Caco-2 (cell line): Measurements from ENCODE around the gene TRIM17. TPM values are rescaled to one million over a fixed set of nuclear protein-coding genes. Genes with fewer than 3 reads are reported as not detected.

Experiments used
- BruUV-seq: library from RNA; stranded (reverse); fragments of 400-500 nt; replicated peaks from 2 replicates; lab custom pipeline; 2021; lab: Mats Ljungman, UMichigan
- CTCF ChIA-PET: fragments of 300-600 bp; sonication (Branson Sonifier 250); formaldehyde crosslinking; loops from one replicate; lab custom pipeline; 2022; ENCODE audit warnings: antibody characterized with exemption; lab: Charles Lee
- POLR2A ChIA-PET: fragments of 300-600 bp; sonication (Branson Sonifier 250); formaldehyde crosslinking; loops from one replicate; lab custom pipeline; 2022; ENCODE audit warnings: antibody characterized with exemption; lab: Charles Lee
- DNase-seq, 2 experiments: peaks; one replicate each; pipeline versions ENCODE4 v3.0.0 to v3.0.0-alpha.2; 2020 to 2022
- H3K27me3 ChIP-seq: replicated peaks from 2 replicates; pipeline ENCODE4 v1.6.0; 2011; ENCODE audit warnings: low read length; ENCODE audit not compliant: control insufficient read depth, insufficient read depth
- H3K36me3 ChIP-seq: 2 replicates; pipeline ENCODE4 v1.5.1; 2011; ENCODE audit warnings: low read length; ENCODE audit not compliant: control insufficient read depth, insufficient read depth
- H3K4me1 ChIP-seq: fragments of 250-450 bp; sonication (Bioruptor Pico); 2 replicates; pipeline ENCODE4 v1.5.1; 2020; ENCODE audit warnings: mild to moderate bottlenecking
- H3K4me3 ChIP-seq: 2 replicates; pipeline ENCODE4 v1.5.1; 2011; ENCODE audit warnings: low read depth, mild to moderate bottlenecking, control low read depth, low read length
- H3K9me3 ChIP-seq: fragments of 250-450 bp; sonication (Bioruptor Pico); 2 replicates; pipeline ENCODE4 v1.5.1; 2020; ENCODE audit warnings: mild to moderate bottlenecking, moderate library complexity
- H3K27ac Mint-ChIP-seq: one replicate; pipeline ENCODE4 v1.8.0; 2022; ENCODE audit warnings: mixed read lengths; ENCODE audit not compliant: unreplicated experiment
- H3K27me3 Mint-ChIP-seq: one replicate; pipeline ENCODE4 v1.8.0; 2022; ENCODE audit warnings: mixed read lengths; ENCODE audit not compliant: insufficient read depth, unreplicated experiment
- H3K36me3 Mint-ChIP-seq: one replicate; pipeline ENCODE4 v1.8.0; 2022; ENCODE audit warnings: mild to moderate bottlenecking, mixed read lengths; ENCODE audit not compliant: insufficient read depth, unreplicated experiment
- H3K4me1 Mint-ChIP-seq: one replicate; pipeline ENCODE4 v1.8.0; 2022; ENCODE audit warnings: low read depth, mixed read lengths; ENCODE audit not compliant: unreplicated experiment
- H3K4me3 Mint-ChIP-seq: one replicate; pipeline ENCODE4 v1.8.0; 2022; ENCODE audit warnings: mild to moderate bottlenecking, moderate library complexity, mixed read lengths; ENCODE audit not compliant: unreplicated experiment
- H3K9me3 Mint-ChIP-seq: one replicate; pipeline ENCODE4 v1.8.0; 2022; ENCODE audit warnings: mixed read lengths; ENCODE audit not compliant: unreplicated experiment
- intact Hi-C: fragments of 100-400 bp; cut with micrococcal nuclease; formaldehyde crosslinking; loops from one replicate; pipeline ENCODE4 v1.10.0; 2022; ENCODE audit not compliant: unreplicated experiment
- total RNA-seq: library from RNA; stranded (reverse); gene quantifications from 2 replicates; pipeline ENCODE4 v1.2.3, GENCODE V29; 2022
- TF ChIP-seq, protein P1 (sequence below), 2 experiments: fragments of 200-600 bp in 1 of 2; IDR thresholded peaks; 1 replicate in 1 of 2; 2 replicates in 1 of 2; pipeline versions ENCODE4 v1.5.1 to v1.8.0; 2011 to 2022; ENCODE audit warnings: antibody characterized with exemption in 1 of 2, control low read depth in 1 of 2, inconsistent platforms in 1 of 2, low read depth in 1 of 2, low read length in 1 of 2, mild to moderate bottlenecking in 1 of 2, moderate library complexity in 1 of 2; ENCODE audit not compliant: insufficient read depth in 1 of 2, severe bottlenecking in 1 of 2, unreplicated experiment in 1 of 2

Gene TRIM17
- total RNA-seq, 1 experiment from 2014 or later: 4.0 TPM

DNA sequence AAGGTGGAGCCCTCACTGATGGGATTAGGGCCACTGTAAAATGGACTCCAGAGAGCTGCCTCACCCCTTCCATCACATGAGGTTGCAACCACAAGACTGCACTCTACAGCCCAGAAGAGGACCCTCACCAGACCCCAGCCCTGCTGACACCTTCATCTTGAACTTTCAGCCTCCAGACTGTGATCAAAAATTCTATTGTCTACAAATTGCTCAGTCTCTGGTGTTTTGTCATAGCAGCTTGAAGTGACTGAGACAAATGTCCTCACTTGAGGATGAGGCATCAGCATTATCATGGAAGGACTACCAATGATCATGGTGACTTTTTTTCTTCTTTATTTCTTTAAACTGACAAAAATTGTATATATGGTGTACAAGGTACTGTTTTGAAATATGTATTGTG lies 26.7 kb upstream of the TRIM17 start:
- Histone ChIP-seq H3K27me3 (no peaks in the 10 kb centered on the region), H3K4me1 (peaks cover 19% of the 10 kb centered on the region), H3K36me3 (no peaks in the 10 kb centered on the region), H3K9me3 (no peaks in the 10 kb centered on the region), H3K4me3 (no peak overlapping the region)
- Mint-ChIP-seq H3K9me3 (no peaks in the 10 kb centered on the region), H3K27me3 (no peaks in the 10 kb centered on the region), H3K27ac (no peak overlapping the region), H3K4me3 (no peak overlapping the region), H3K4me1 (peaks cover 15% of the 10 kb centered on the region), H3K36me3 (peaks cover 13% of the 10 kb centered on the region)
- intact Hi-C loops: no loop called here
- TF ChIP-seq, protein P1, sequence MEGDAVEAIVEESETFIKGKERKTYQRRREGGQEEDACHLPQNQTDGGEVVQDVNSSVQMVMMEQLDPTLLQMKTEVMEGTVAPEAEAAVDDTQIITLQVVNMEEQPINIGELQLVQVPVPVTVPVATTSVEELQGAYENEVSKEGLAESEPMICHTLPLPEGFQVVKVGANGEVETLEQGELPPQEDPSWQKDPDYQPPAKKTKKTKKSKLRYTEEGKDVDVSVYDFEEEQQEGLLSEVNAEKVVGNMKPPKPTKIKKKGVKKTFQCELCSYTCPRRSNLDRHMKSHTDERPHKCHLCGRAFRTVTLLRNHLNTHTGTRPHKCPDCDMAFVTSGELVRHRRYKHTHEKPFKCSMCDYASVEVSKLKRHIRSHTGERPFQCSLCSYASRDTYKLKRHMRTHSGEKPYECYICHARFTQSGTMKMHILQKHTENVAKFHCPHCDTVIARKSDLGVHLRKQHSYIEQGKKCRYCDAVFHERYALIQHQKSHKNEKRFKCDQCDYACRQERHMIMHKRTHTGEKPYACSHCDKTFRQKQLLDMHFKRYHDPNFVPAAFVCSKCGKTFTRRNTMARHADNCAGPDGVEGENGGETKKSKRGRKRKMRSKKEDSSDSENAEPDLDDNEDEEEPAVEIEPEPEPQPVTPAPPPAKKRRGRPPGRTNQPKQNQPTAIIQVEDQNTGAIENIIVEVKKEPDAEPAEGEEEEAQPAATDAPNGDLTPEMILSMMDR (IDR thresholded peaks at IDR 0.05; ENCODE audit: insufficient read depth in 1 of 2, low read depth in 1 of 2, low read length in 1 of 2, severe bottlenecking in 1 of 2, unreplicated experiment in 1 of 2): no peak
- no peak for DNase-seq
- ChIA-PET POLR2A (no interaction called here), CTCF (no interaction called here)
- BruUV-seq: no TSS peak

DNA sequence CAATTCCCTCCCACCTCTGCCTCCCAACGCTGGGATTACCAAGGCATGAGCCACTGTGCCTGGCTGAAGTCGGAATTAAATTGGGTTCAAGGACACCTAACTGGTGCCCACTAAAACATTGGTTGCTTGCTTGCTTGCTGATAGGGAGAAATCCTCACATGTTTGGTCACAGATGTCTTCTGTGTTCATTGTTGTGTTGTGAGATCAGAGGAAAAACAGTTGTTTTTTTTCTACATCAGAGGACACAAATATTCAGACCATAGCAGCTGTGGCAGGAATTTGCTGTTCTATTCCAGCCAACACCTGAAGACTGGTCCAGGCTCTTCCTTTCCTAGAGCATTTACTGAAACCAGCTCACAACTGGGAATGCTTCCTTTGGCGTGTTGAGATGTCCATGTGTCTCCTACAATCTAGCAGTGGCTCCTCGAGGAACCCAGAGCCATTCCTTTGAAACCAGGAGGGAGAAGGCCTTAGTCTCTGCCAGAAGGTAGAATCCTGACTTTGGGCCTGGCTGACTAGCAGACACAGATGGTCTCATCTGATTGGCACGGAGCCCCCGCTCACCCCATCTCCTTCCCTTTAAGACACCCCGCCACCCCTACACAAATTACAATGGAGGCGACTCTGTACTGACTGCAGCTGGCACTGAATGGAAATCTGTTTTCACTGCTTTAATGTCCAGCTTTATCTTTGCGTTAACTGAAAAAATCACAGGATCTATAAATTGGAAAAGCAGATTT lies 24.3 kb upstream of the TRIM17 start:
- Mint-ChIP-seq H3K4me3 (no peak overlapping the region), H3K36me3 (peaks cover 9% of the 10 kb centered on the region), H3K4me1 (peaks cover 5% of the 10 kb centered on the region), H3K27ac (no peak overlapping the region), H3K27me3 (no peaks in the 10 kb centered on the region), H3K9me3 (no peaks in the 10 kb centered on the region)
- CTCF ChIA-PET: no interaction called here
- intact Hi-C loops: no loop called here
- BruUV-seq: no TSS peak
- no peak overlapping the region for H3K4me3 ChIP-seq
- TF ChIP-seq, protein P1 (IDR thresholded peaks at IDR 0.05; ENCODE audit: insufficient read depth in 1 of 2, low read depth in 1 of 2, low read length in 1 of 2, severe bottlenecking in 1 of 2, unreplicated experiment in 1 of 2): no peak
- H3K36me3 ChIP-seq: no peaks in the 10 kb centered on the region
- POLR2A ChIA-PET: no interaction called here
- peaks cover 12% of the 10 kb centered on the region for H3K4me1 ChIP-seq
- H3K9me3 ChIP-seq: no peaks in the 10 kb centered on the region
- no peaks in the 10 kb centered on the region for H3K27me3 ChIP-seq
- DNase-seq: no peak

DNA sequence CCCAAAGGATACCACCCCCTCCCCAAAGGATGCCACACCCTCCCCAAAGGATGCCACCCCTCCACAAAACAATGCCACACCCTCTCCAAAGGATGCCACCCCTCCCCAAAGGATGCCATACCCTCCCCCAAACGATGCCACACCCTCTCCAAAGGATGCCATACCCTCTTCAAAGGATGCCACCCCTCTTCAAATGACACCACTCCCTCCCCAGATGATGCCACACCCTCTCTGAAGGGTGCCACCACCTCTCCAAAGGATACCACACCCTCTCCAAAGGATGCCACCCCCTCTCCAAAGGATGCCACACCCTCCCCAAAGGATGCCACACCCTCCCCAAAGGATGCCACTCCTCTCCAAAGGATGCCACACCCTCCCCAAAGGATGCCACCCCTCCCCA lies 21.6 kb upstream of the TRIM17 start:
- Mint-ChIP-seq H3K27ac (no peak overlapping the region), H3K4me1 (peaks cover 19% of the 10 kb centered on the region), H3K4me3 (no peak overlapping the region), H3K9me3 (no peaks in the 10 kb centered on the region), H3K36me3 (peaks cover 5% of the 10 kb centered on the region), H3K27me3 (no peaks in the 10 kb centered on the region)
- POLR2A ChIA-PET: no interaction called here
- no peak for DNase-seq
- Histone ChIP-seq H3K9me3 (no peaks in the 10 kb centered on the region), H3K4me1 (peaks cover 32% of the 10 kb centered on the region), H3K36me3 (no peaks in the 10 kb centered on the region), H3K27me3 (no peaks in the 10 kb centered on the region), H3K4me3 (no peak overlapping the region)
- TF ChIP-seq, protein P1 (IDR thresholded peaks at IDR 0.05; ENCODE audit: insufficient read depth in 1 of 2, low read depth in 1 of 2, low read length in 1 of 2, severe bottlenecking in 1 of 2, unreplicated experiment in 1 of 2): no peak
- intact Hi-C loops: no loop called here
- BruUV-seq: no TSS peak
- CTCF ChIA-PET: no interaction called here
